Activated naive CD4-positive, alpha-beta T cell treated with anti-CD3 and anti-CD28 coated beads for 36 hours (primary cell): Measurements from ENCODE around the gene MAST3. TPM values are rescaled to one million over a fixed set of nuclear protein-coding genes. Genes with fewer than 3 reads are reported as not detected.

ENCODE experiments used
- CTCF ChIA-PET: fragments of 350-600 bp; sonication (Branson Sonifier 250); formaldehyde crosslinking; loops from one replicate; lab custom pipeline; 2021; ENCODE audit warnings: antibody characterized with exemption; lab: Charles Lee
- DNase-seq: peaks from one replicate; pipeline ENCODE4 v3.0.0-alpha.2; 2020
- H3K27ac Mint-ChIP-seq: one replicate; pipeline ENCODE4 v1.8.0; 2021; ENCODE audit warnings: mild to moderate bottlenecking, mixed read lengths
- H3K27me3 Mint-ChIP-seq: one replicate; pipeline ENCODE4 v1.8.0; 2021; ENCODE audit warnings: low read depth, mixed read lengths
- H3K36me3 Mint-ChIP-seq: one replicate; pipeline ENCODE4 v1.8.0; 2021; ENCODE audit warnings: low read depth, mixed read lengths
- H3K4me1 Mint-ChIP-seq: one replicate; pipeline ENCODE4 v1.8.0; 2021; ENCODE audit warnings: low read depth, mixed read lengths
- H3K4me3 Mint-ChIP-seq: one replicate; pipeline ENCODE4 v1.8.0; 2021; ENCODE audit warnings: mild to moderate bottlenecking, moderate library complexity, mixed read lengths
- H3K9me3 Mint-ChIP-seq: one replicate; pipeline ENCODE4 v1.8.0; 2021; ENCODE audit warnings: mixed read lengths
- intact Hi-C: fragments of 100-400 bp; cut with micrococcal nuclease; formaldehyde crosslinking; loops from one replicate; pipeline ENCODE4 v1.15.1; 2023
- total RNA-seq, 2 experiments: library from RNA; stranded (reverse); gene quantifications; one replicate each; pipeline ENCODE4 v1.2.3, GENCODE V29; 2021

The MAST3 gene
- total RNA-seq, 2 experiments from 2014 or later = 12.8 to 13.5 TPM

GRCh38 chr19:18128805-18129204 lies 31.2 kb downstream of the MAST3 start:
- intact Hi-C loops = no loop called here
- H3K4me3 Mint-ChIP-seq = no peak overlapping the region
- no peak overlapping the region for H3K27ac Mint-ChIP-seq
- CTCF ChIA-PET = interaction anchor here (1.0 kb wide), 1 partner anchor 20 kb away, joined by 3 read pairs; no protein-coding TSS in a partner anchor
- H3K27me3 Mint-ChIP-seq = no peaks in the 10 kb centered on the region
- no peak for DNase-seq
- H3K9me3 Mint-ChIP-seq = no peaks in the 10 kb centered on the region
- H3K36me3 Mint-ChIP-seq = peaks cover 14% of the 10 kb centered on the region
- H3K4me1 Mint-ChIP-seq = no peaks in the 10 kb centered on the region

- DNase-seq = no peak
- H3K9me3 Mint-ChIP-seq = no peaks in the 10 kb centered on the region
- no peaks in the 10 kb centered on the region for H3K4me1 Mint-ChIP-seq
- no peak overlapping the region for H3K4me3 Mint-ChIP-seq
- no peak overlapping the region for H3K27ac Mint-ChIP-seq
- intact Hi-C loops = no loop called here
- no peaks in the 10 kb centered on the region for H3K27me3 Mint-ChIP-seq
- H3K36me3 Mint-ChIP-seq = peaks cover 13% of the 10 kb centered on the region
- CTCF ChIA-PET = no interaction called here
These were observed 33.1 kb downstream of the MAST3 start for GRCh38 chr19:18130523-18131242.

GRCh38 chr19:18131841-18132596 lies 34.4 kb downstream of the MAST3 start:
- H3K4me1 Mint-ChIP-seq = no peaks in the 10 kb centered on the region
- H3K4me3 Mint-ChIP-seq = no peak overlapping the region
- no peaks in the 10 kb centered on the region for H3K9me3 Mint-ChIP-seq
- DNase-seq = no peak
- no peak overlapping the region for H3K27ac Mint-ChIP-seq
- peaks cover 12% of the 10 kb centered on the region for H3K36me3 Mint-ChIP-seq
- H3K27me3 Mint-ChIP-seq = no peaks in the 10 kb centered on the region
- CTCF ChIA-PET = no interaction called here
- intact Hi-C loops = no loop called here

- CTCF ChIA-PET = interaction anchor here (1.4 kb wide), 1 partner anchor 116 kb away, joined by 4 read pairs; no protein-coding TSS in a partner anchor
- Mint-ChIP-seq H3K4me1 (no peaks in the 10 kb centered on the region), H3K27me3 (no peaks in the 10 kb centered on the region), H3K4me3 (no peak overlapping the region), H3K36me3 (peaks cover 14% of the 10 kb centered on the region), H3K9me3 (peaks cover 2% of the 10 kb centered on the region), H3K27ac (no peak overlapping the region)
- no peak for DNase-seq
- intact Hi-C loops = no loop called here
These were observed 38.4 kb downstream of the MAST3 start for GRCh38 chr19:18135712-18136584.

GRCh38 chr19:18137242-18137641 lies 39.7 kb downstream of the MAST3 start:
- H3K36me3 Mint-ChIP-seq = peaks cover 16% of the 10 kb centered on the region
- H3K4me3 Mint-ChIP-seq = no peak overlapping the region
- DNase-seq = no peak
- H3K4me1 Mint-ChIP-seq = no peaks in the 10 kb centered on the region
- H3K27me3 Mint-ChIP-seq = no peaks in the 10 kb centered on the region
- intact Hi-C loops = no loop called here
- H3K9me3 Mint-ChIP-seq = peaks cover 2% of the 10 kb centered on the region
- H3K27ac Mint-ChIP-seq = no peak overlapping the region
- CTCF ChIA-PET = interaction anchor here (0.6 to 1.4 kb wide), 2 partner anchors 51 to 114 kb away, joined by 3 to 4 read pairs; partner anchors contain the start of gene IL12RB1

- Mint-ChIP-seq H3K36me3 (peaks cover 16% of the 10 kb centered on the region), H3K27ac (no peak overlapping the region), H3K4me1 (no peaks in the 10 kb centered on the region), H3K27me3 (no peaks in the 10 kb centered on the region), H3K4me3 (no peak overlapping the region), H3K9me3 (peaks cover 2% of the 10 kb centered on the region)
- no peak for DNase-seq
- intact Hi-C loops = no loop called here
- CTCF ChIA-PET = interaction anchor here (0.6 to 1.4 kb wide), 4 partner anchors 15 to 114 kb away, joined by 3 to 5 read pairs (median 4); partner anchors contain the start of gene PIK3R2
These were observed 40.2 kb downstream of the MAST3 start for GRCh38 chr19:18137657-18138339.

- no peak for DNase-seq
- CTCF ChIA-PET = interaction anchor here (1.5 kb wide), 1 partner anchor 11 kb away, joined by 5 read pairs; no protein-coding TSS in a partner anchor
- no peaks in the 10 kb centered on the region for H3K27me3 Mint-ChIP-seq
- no peak overlapping the region for H3K27ac Mint-ChIP-seq
- no peak overlapping the region for H3K4me3 Mint-ChIP-seq
- H3K9me3 Mint-ChIP-seq = peaks cover 2% of the 10 kb centered on the region
- H3K36me3 Mint-ChIP-seq = peaks cover 23% of the 10 kb centered on the region
- H3K4me1 Mint-ChIP-seq = no peaks in the 10 kb centered on the region
- intact Hi-C loops = no loop called here
These were observed 42.9 kb downstream of the MAST3 start for GRCh38 chr19:18140473-18140872.

- H3K27me3 Mint-ChIP-seq = no peaks in the 10 kb centered on the region
- intact Hi-C loops = no loop called here
- DNase-seq = no peak
- peaks cover 2% of the 10 kb centered on the region for H3K9me3 Mint-ChIP-seq
- CTCF ChIA-PET = interaction anchor here (1.5 kb wide), 1 partner anchor 10 kb away, joined by 5 read pairs; no protein-coding TSS in a partner anchor
- no peaks in the 10 kb centered on the region for H3K4me1 Mint-ChIP-seq
- H3K36me3 Mint-ChIP-seq = peaks cover 23% of the 10 kb centered on the region
- H3K4me3 Mint-ChIP-seq = no peak overlapping the region
- H3K27ac Mint-ChIP-seq = no peak overlapping the region
These were observed 43.5 kb downstream of the MAST3 start for GRCh38 chr19:18141031-18141430.

- Mint-ChIP-seq H3K27me3 (no peaks in the 10 kb centered on the region), H3K27ac (peak overlapping the region; percentile 31), H3K36me3 (peaks cover 26% of the 10 kb centered on the region), H3K4me3 (no peak overlapping the region), H3K9me3 (peaks cover 2% of the 10 kb centered on the region), H3K4me1 (no peaks in the 10 kb centered on the region)
- no peak for DNase-seq
- CTCF ChIA-PET = no interaction called here
- intact Hi-C loops = no loop called here
These were observed 46.3 kb downstream of the MAST3 start for GRCh38 chr19:18143902-18144301.

GRCh38 chr19:18144361-18144760 lies 46.8 kb downstream of the MAST3 start:
- Mint-ChIP-seq H3K4me1 (no peaks in the 10 kb centered on the region), H3K9me3 (peaks cover 2% of the 10 kb centered on the region), H3K27ac (peak overlapping the region; percentile 31), H3K4me3 (no peak overlapping the region), H3K36me3 (peaks cover 24% of the 10 kb centered on the region), H3K27me3 (no peaks in the 10 kb centered on the region)
- DNase-seq = no peak
- CTCF ChIA-PET = no interaction called here
- intact Hi-C loops = no loop called here

GRCh38 chr19:18144906-18145305 lies 47.3 kb downstream of the MAST3 start:
- Mint-ChIP-seq H3K4me1 (no peaks in the 10 kb centered on the region), H3K9me3 (peaks cover 2% of the 10 kb centered on the region), H3K27ac (no peak overlapping the region), H3K36me3 (peaks cover 22% of the 10 kb centered on the region), H3K27me3 (no peaks in the 10 kb centered on the region), H3K4me3 (no peak overlapping the region)
- CTCF ChIA-PET = interaction anchor here (1.4 kb wide), 2 partner anchors 15 to 243 kb away, joined by 3 to 4 read pairs; no protein-coding TSS in a partner anchor
- DNase-seq = no peak
- intact Hi-C loops = no loop called here
